ENCODE data around the gene DOK6. TPM values are rescaled to one million over a fixed set of nuclear protein-coding genes. Genes with fewer than 3 reads are reported as not detected.

DOK6 gene
- total and polyA plus RNA-seq, 2 donors: 9.0 to 22.6 TPM

DNA sequence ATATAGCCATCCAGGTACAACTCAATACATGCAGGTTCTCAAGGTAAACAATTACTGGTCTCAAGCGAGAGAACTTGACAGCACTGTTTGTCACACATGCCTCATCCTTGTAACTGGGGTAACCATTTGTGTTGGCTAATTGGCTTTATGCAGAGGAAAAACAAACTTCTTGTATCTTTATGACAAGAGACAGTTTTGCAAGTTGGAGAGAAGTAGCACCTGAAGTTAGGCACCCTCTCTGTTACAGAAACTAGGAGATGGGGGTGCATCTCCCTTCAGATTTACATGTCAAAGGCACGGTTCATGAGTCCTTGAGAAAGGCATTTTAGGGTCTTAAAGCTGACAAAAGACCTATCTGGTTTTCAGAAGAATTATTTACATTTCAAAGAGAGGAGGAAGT, 305.3 kb downstream of the DOK6 start:
- Histone ChIP-seq H3K4me1 (ENCODE audit: insufficient read depth) (no peaks in the 10 kb centered on the region), H3K4me3 (ENCODE audit: low read depth, low read length) (no peak overlapping the region), H3K36me3 (ENCODE audit: insufficient read depth) (no peaks in the 10 kb centered on the region), H3K27ac (ENCODE audit: low read depth) (no peak overlapping the region)
- no peak for DNase-seq (ENCODE audit: extremely low spot score)
- WGBS: 74% methylated on average over 2 of the region's 2 CpGs

DNA sequence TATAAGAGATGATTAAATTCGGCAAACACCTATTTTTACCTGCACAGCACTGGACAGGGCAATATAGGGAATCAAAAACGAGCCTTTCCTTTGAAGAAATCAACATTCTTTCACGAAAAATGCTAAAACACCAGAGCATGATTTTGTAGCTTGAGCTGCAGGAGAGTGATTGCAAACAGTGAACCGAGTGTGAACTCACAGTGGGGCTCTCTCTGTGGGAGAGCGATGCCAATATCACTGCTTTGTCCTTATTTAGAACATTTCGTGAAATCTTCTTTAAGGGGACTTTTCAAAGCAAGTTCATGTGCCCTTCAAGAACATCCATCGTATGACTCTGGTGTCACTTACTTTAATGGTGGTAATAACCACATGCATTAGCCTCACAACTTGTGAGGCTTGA, 308.2 kb downstream of the DOK6 start:
- H3K36me3 ChIP-seq (ENCODE audit: insufficient read depth): no peaks in the 10 kb centered on the region
- no peaks in the 10 kb centered on the region for H3K4me1 ChIP-seq (ENCODE audit: insufficient read depth)
- no peak for DNase-seq (ENCODE audit: extremely low spot score)
- H3K27ac ChIP-seq (ENCODE audit: low read depth): no peak overlapping the region
- H3K4me3 ChIP-seq (ENCODE audit: low read depth, low read length): no peak overlapping the region
- 88% methylated on average over 7 of the region's 7 CpGs for WGBS

DNA sequence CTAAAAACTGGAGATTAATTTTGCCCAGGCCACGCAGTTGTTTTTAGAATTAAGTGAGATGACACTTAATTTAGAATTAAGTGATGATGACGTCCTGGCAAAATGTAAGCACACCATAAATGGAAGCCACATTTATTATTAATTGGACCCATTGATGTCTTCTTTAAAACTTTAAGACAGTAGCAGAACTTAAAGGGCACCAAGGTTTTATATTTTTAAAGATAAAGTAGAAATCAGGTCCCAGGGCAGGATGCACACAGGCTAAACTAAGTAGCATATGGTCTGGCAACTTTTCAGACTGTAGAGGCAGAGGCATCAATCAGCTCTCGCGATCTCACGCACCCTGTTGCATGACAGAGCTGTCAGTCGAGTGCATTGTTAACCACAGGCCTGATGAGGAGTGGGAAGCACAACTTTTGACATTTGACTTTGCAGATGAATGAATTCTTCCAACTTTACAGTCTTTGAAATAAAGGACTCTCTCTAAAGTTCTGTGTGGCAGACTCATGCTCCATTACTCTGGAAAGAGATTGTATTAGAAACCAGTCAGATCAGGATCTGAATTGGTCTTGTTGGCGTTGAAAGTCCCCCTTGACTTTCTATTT, 314.6 kb downstream of the DOK6 start:
- Histone ChIP-seq H3K36me3 (ENCODE audit: insufficient read depth) (no peaks in the 10 kb centered on the region), H3K4me3 (ENCODE audit: low read depth, low read length) (no peak overlapping the region), H3K4me1 (ENCODE audit: insufficient read depth) (no peaks in the 10 kb centered on the region), H3K27ac (ENCODE audit: low read depth) (no peak overlapping the region)
- WGBS: 80% methylated on average over 7 of the region's 7 CpGs
- no peak for DNase-seq (ENCODE audit: extremely low spot score)

DNA sequence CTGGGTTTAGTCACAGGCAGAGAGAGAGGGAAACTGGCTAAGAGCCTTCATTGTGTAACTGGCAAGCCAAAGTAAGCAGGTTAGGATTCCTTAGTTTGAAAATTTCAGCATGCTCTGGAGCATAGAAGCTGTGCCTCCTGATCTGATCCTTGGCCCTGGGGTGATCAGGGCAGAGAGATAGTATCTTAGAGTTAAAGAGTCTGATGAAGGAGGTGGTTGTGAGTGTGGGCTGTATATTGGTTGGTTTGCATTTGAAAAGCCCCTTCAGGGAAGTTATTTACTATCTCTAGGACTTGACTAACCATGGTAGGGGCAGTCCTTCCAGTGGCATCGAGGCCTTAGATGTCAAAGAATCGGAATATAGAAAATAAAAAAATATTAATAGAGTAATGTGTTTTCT, 316.9 kb downstream of the DOK6 start:
- 97% methylated on average over 2 of the region's 2 CpGs for WGBS
- H3K36me3 ChIP-seq (ENCODE audit: insufficient read depth): no peaks in the 10 kb centered on the region

GRCh38 chr18:69718912-69719547, 318.3 kb downstream of the DOK6 start:
- Histone ChIP-seq H3K27ac (ENCODE audit: low read depth) (no peak overlapping the region), H3K4me3 (ENCODE audit: low read depth, low read length) (no peak overlapping the region), H3K36me3 (ENCODE audit: insufficient read depth) (no peaks in the 10 kb centered on the region), H3K4me1 (ENCODE audit: insufficient read depth) (no peaks in the 10 kb centered on the region)
- 94% methylated on average over 1 of the region's 1 CpG for WGBS
- DNase-seq (ENCODE audit: extremely low spot score): no peak

More for the DNA sequence above, 316.9 kb downstream of the DOK6 start:
- Histone ChIP-seq H3K4me3 (ENCODE audit: low read depth, low read length) (no peak overlapping the region), H3K27ac (ENCODE audit: low read depth) (no peak overlapping the region), H3K4me1 (ENCODE audit: insufficient read depth) (no peaks in the 10 kb centered on the region)
- no peak for DNase-seq (ENCODE audit: extremely low spot score)

- Histone ChIP-seq H3K4me1 (ENCODE audit: insufficient read depth) (no peaks in the 10 kb centered on the region), H3K36me3 (ENCODE audit: insufficient read depth) (no peaks in the 10 kb centered on the region), H3K27ac (ENCODE audit: low read depth) (no peak overlapping the region), H3K4me3 (ENCODE audit: low read depth, low read length) (no peak overlapping the region)
- no peak for DNase-seq (ENCODE audit: extremely low spot score)
- 63% methylated on average over 4 of the region's 4 CpGs for WGBS
These were observed 319.7 kb downstream of the DOK6 start for GRCh38 chr18:69720422-69720821.

GRCh38 chr18:69723434-69723833, 322.7 kb downstream of the DOK6 start:
- Histone ChIP-seq H3K27ac (ENCODE audit: low read depth) (no peak overlapping the region), H3K4me3 (ENCODE audit: low read depth, low read length) (no peak overlapping the region), H3K36me3 (ENCODE audit: insufficient read depth) (no peaks in the 10 kb centered on the region), H3K4me1 (ENCODE audit: insufficient read depth) (peaks cover 2% of the 10 kb centered on the region)
- WGBS: 83% methylated on average over 3 of the region's 3 CpGs
- DNase-seq (ENCODE audit: extremely low spot score): no peak

DNA sequence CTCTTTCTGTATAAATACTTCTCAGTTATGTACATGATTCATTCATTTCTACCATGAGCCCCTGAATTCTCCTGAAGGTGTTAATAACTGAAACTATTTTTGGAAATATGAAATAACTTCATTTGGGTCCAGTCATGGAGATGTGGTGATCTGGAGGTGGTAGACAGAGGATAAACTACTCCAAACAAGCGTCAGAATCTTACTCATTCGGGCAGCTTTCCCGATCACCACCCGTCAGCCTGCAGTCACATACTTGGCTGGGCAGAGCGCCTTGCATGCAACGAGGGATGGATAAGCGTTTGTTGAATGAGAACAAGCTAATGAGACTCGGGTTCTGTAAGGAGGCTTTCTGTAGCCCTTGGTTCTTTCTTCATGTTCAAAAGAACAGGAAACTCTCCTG, 324.3 kb downstream of the DOK6 start:
- H3K4me1 ChIP-seq (ENCODE audit: insufficient read depth): peaks cover 2% of the 10 kb centered on the region
- no peak for DNase-seq (ENCODE audit: extremely low spot score)
- no peaks in the 10 kb centered on the region for H3K36me3 ChIP-seq (ENCODE audit: insufficient read depth)
- H3K27ac ChIP-seq (ENCODE audit: low read depth): no peak overlapping the region
- no peak overlapping the region for H3K4me3 ChIP-seq (ENCODE audit: low read depth, low read length)
- WGBS: 86% methylated on average over 8 of the region's 8 CpGs

GRCh38 chr18:69725855-69726508, 325.3 kb downstream of the DOK6 start:
- H3K36me3 ChIP-seq (ENCODE audit: insufficient read depth): no peaks in the 10 kb centered on the region
- 75% methylated on average over 12 of the region's 12 CpGs for WGBS
- DNase-seq (ENCODE audit: extremely low spot score): no peak
- H3K4me1 ChIP-seq (ENCODE audit: insufficient read depth): peaks cover 2% of the 10 kb centered on the region
- no peak overlapping the region for H3K27ac ChIP-seq (ENCODE audit: low read depth)
- no peak overlapping the region for H3K4me3 ChIP-seq (ENCODE audit: low read depth, low read length)

DNA sequence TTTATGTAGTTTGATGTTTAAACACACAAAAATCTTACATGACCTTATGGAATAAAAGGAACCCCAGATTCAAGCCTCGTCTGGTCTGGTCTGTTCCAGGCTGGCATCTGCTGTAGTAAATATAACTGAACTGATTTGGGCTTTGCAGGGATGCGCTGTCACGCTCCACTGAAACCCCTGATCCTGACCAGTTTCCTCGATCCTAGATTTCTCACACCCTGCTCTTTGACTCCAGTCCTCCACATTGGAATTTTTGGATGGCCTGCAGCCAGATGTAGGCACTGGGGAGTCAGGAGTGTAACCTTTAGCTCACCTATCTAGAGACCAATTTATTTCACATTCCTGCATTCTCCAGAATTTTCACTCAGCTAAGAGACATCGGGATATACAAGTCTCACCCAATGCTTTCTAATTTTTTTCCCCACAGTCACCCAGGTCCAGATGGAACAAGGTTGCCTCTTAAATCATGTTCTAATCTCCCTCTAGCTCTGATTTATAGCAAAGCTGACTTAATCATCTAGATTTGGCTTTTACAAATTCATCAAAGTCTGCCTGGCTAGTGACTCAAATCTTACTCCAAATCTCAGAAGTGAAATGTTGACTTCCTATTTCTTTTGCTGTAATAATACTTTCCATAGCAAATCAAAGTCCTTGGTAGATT, 327.4 kb downstream of the DOK6 start:
- H3K27ac ChIP-seq (ENCODE audit: low read depth): no peak overlapping the region
- WGBS: 71% methylated on average over 5 of the region's 5 CpGs
- no peak overlapping the region for H3K4me3 ChIP-seq (ENCODE audit: low read depth, low read length)
- DNase-seq (ENCODE audit: extremely low spot score): no peak
- H3K36me3 ChIP-seq (ENCODE audit: insufficient read depth): no peaks in the 10 kb centered on the region
- H3K4me1 ChIP-seq (ENCODE audit: insufficient read depth): peaks cover 2% of the 10 kb centered on the region

- WGBS: 84% methylated on average over 1 of the region's 1 CpG
- Histone ChIP-seq H3K27ac (ENCODE audit: low read depth) (no peak overlapping the region), H3K36me3 (ENCODE audit: insufficient read depth) (no peaks in the 10 kb centered on the region), H3K4me3 (ENCODE audit: low read depth, low read length) (no peak overlapping the region), H3K4me1 (ENCODE audit: insufficient read depth) (peaks cover 2% of the 10 kb centered on the region)
- no peak for DNase-seq (ENCODE audit: extremely low spot score)
These were observed 330.0 kb downstream of the DOK6 start for GRCh38 chr18:69730664-69731063.

- no peak for DNase-seq (ENCODE audit: extremely low spot score)
- H3K27ac ChIP-seq (ENCODE audit: low read depth): no peak overlapping the region
- no peaks in the 10 kb centered on the region for H3K4me1 ChIP-seq (ENCODE audit: insufficient read depth)
- WGBS: 94% methylated on average over 2 of the region's 2 CpGs
- no peaks in the 10 kb centered on the region for H3K36me3 ChIP-seq (ENCODE audit: insufficient read depth)
- no peak overlapping the region for H3K4me3 ChIP-seq (ENCODE audit: low read depth, low read length)
These were observed 333.8 kb downstream of the DOK6 start for GRCh38 chr18:69734536-69734935.

GRCh38 chr18:69736730-69737129, 336.0 kb downstream of the DOK6 start:
- no peak for DNase-seq (ENCODE audit: extremely low spot score)
- 89% methylated on average over 2 of the region's 2 CpGs for WGBS
- H3K27ac ChIP-seq (ENCODE audit: low read depth): no peak overlapping the region
- H3K4me1 ChIP-seq (ENCODE audit: insufficient read depth): no peaks in the 10 kb centered on the region
- H3K4me3 ChIP-seq (ENCODE audit: low read depth, low read length): no peak overlapping the region
- no peaks in the 10 kb centered on the region for H3K36me3 ChIP-seq (ENCODE audit: insufficient read depth)

- no peaks in the 10 kb centered on the region for H3K36me3 ChIP-seq (ENCODE audit: insufficient read depth)
- WGBS: 93% methylated on average over 3 of the region's 3 CpGs
- DNase-seq (ENCODE audit: extremely low spot score): no peak
- H3K27ac ChIP-seq (ENCODE audit: low read depth): no peak overlapping the region
- no peaks in the 10 kb centered on the region for H3K4me1 ChIP-seq (ENCODE audit: insufficient read depth)
- no peak overlapping the region for H3K4me3 ChIP-seq (ENCODE audit: low read depth, low read length)
These were observed 337.2 kb downstream of the DOK6 start for GRCh38 chr18:69737851-69738250.

Measured in urinary bladder (tissue), 4 donors.